Measurements from ENCODE around the gene PTPDC1.
"Not testable (repeated sequence)": the region's sequence is repeated elsewhere in the genome, so short reads cannot be mapped to it uniquely, and the experiment has no call there.

PTPDC1 gene

GRCh38 chr9:94094219-94095145, 10.2 kb downstream of the PTPDC1 start:
- DNase-seq (ENCODE audit: low read depth in 2 of 2), result not testable (repeated sequence)

- no peak for DNase-seq (ENCODE audit: low read depth in 2 of 2)
These were observed 12.7 kb downstream of the PTPDC1 start for GRCh38 chr9:94096819-94097577.

- no peak for DNase-seq (ENCODE audit: low read depth in 2 of 2)
These were observed 13.6 kb downstream of the PTPDC1 start for GRCh38 chr9:94097788-94098414.

GRCh38 chr9:94100152-94100879, 16.1 kb downstream of the PTPDC1 start:
- no peak for DNase-seq (ENCODE audit: low read depth in 2 of 2)

- no peak for DNase-seq (ENCODE audit: low read depth in 2 of 2)
These were observed 17.0 kb downstream of the PTPDC1 start for GRCh38 chr9:94101162-94101853.

- DNase-seq (ENCODE audit: low read depth in 2 of 2), result no peak
These were observed 24.3 kb downstream of the PTPDC1 start for GRCh38 chr9:94108584-94108983.

- no peak for DNase-seq (ENCODE audit: low read depth in 2 of 2)
These were observed 26.6 kb downstream of the PTPDC1 start for GRCh38 chr9:94110821-94111252.

GRCh38 chr9:94111446-94111845, 27.2 kb downstream of the PTPDC1 start:
- DNase-seq (ENCODE audit: low read depth in 2 of 2), result no peak

- no peak for DNase-seq (ENCODE audit: low read depth in 2 of 2)
These were observed 28.6 kb downstream of the PTPDC1 start for GRCh38 chr9:94112716-94113465.

- not testable (repeated sequence) for DNase-seq (ENCODE audit: low read depth in 2 of 2)
These were observed 35.8 kb downstream of the PTPDC1 start for GRCh38 chr9:94120088-94120487.

- no peak for DNase-seq (ENCODE audit: low read depth in 2 of 2)
These were observed 36.7 kb downstream of the PTPDC1 start for GRCh38 chr9:94120854-94121376.

GRCh38 chr9:94126844-94127243, 42.6 kb downstream of the PTPDC1 start:
- no peak for DNase-seq (ENCODE audit: low read depth in 2 of 2)

- DNase-seq (ENCODE audit: low read depth in 2 of 2), result no peak
These were observed 43.5 kb downstream of the PTPDC1 start for GRCh38 chr9:94127806-94128205.

- DNase-seq (ENCODE audit: low read depth in 2 of 2), result no peak
These were observed 44.3 kb downstream of the PTPDC1 start for GRCh38 chr9:94128580-94128979.

- no peak for DNase-seq (ENCODE audit: low read depth in 2 of 2)
These were observed 50.4 kb downstream of the PTPDC1 start for GRCh38 chr9:94134629-94135028.

- no peak for DNase-seq (ENCODE audit: low read depth in 2 of 2)
These were observed 51.0 kb downstream of the PTPDC1 start for GRCh38 chr9:94135222-94135621.

- no peak for DNase-seq (ENCODE audit: low read depth in 2 of 2)
These were observed 55.6 kb downstream of the PTPDC1 start for GRCh38 chr9:94139672-94140417.

GRCh38 chr9:94140418-94140780, 56.1 kb downstream of the PTPDC1 start:
- no peak for DNase-seq (ENCODE audit: low read depth in 2 of 2)
